ENCODE results near the gene SEMA4D. TPM values are rescaled to one million over a fixed set of nuclear protein-coding genes. Genes with fewer than 3 reads are reported as not detected.

The SEMA4D gene
- polyA plus RNA-seq, 1 donor from 2014 or later, result 34.0 TPM

- H3F3A ChIP-seq (ENCODE audit: insufficient read depth, low read length, poor library complexity, severe bottlenecking), result no peaks in the 10 kb centered on the region
- H3K27me3 ChIP-seq (ENCODE audit: insufficient read depth, low read depth, low read length), result no peaks in the 10 kb centered on the region
- no peaks in the 10 kb centered on the region for H3K9me3 ChIP-seq (ENCODE audit: low read length)
- no peak overlapping the region for H2AFZ ChIP-seq (ENCODE audit: low read depth, low read length)
- H3K79me2 ChIP-seq (replicated peaks; ENCODE audit: insufficient read depth, low read length), result peaks cover 98% of the 10 kb centered on the region
- H3K36me3 ChIP-seq (ENCODE audit: insufficient read depth, low read length), result peaks cover 5% of the 10 kb centered on the region
- TF ChIP-seq POLR2AphosphoS5 (IDR thresholded peaks at IDR 0.05) (no peak), REST (IDR thresholded peaks at IDR 0.05; ENCODE audit: borderline replicate concordance) (no peak), TAF1 (IDR thresholded peaks at IDR 0.05; ENCODE audit: low read depth) (no peak), MXI1 (conservative IDR thresholded peaks at IDR 0.05; ENCODE audit: poor library complexity, severe bottlenecking) (no peak), SMC3 (conservative IDR thresholded peaks at IDR 0.05; ENCODE audit: poor library complexity) (no peak), EP300 (conservative IDR thresholded peaks at IDR 0.05; ENCODE audit: poor library complexity, severe bottlenecking) (no peak), RAD21 (conservative IDR thresholded peaks at IDR 0.05) (no peak), EZH2 (IDR thresholded peaks at IDR 0.05; ENCODE audit: borderline replicate concordance, insufficient read depth, low read length, poor library complexity, severe bottlenecking) (no peak)
- TF ChIP-seq, protein P1, sequence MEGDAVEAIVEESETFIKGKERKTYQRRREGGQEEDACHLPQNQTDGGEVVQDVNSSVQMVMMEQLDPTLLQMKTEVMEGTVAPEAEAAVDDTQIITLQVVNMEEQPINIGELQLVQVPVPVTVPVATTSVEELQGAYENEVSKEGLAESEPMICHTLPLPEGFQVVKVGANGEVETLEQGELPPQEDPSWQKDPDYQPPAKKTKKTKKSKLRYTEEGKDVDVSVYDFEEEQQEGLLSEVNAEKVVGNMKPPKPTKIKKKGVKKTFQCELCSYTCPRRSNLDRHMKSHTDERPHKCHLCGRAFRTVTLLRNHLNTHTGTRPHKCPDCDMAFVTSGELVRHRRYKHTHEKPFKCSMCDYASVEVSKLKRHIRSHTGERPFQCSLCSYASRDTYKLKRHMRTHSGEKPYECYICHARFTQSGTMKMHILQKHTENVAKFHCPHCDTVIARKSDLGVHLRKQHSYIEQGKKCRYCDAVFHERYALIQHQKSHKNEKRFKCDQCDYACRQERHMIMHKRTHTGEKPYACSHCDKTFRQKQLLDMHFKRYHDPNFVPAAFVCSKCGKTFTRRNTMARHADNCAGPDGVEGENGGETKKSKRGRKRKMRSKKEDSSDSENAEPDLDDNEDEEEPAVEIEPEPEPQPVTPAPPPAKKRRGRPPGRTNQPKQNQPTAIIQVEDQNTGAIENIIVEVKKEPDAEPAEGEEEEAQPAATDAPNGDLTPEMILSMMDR (IDR thresholded peaks at IDR 0.05; ENCODE audit: poor library complexity, severe bottlenecking), result no peak
- no peak overlapping the region for H3K4me3 ChIP-seq (ENCODE audit: low read length)
- no peak overlapping the region for H3K4me2 ChIP-seq (ENCODE audit: low read length)
- H4K20me1 ChIP-seq (ENCODE audit: insufficient read depth), result no peaks in the 10 kb centered on the region
- H3K9ac ChIP-seq (ENCODE audit: low read length), result no peak overlapping the region
- H3K27ac ChIP-seq (ENCODE audit: low read length), result no peak overlapping the region
- no peaks in the 10 kb centered on the region for H3K9me2 ChIP-seq (ENCODE audit: insufficient read depth, low read length)
These were observed 6.2 kb downstream of the SEMA4D start for GRCh38 chr9:89491694-89492093.

- no peak for TF ChIP-seq EP300 (conservative IDR thresholded peaks at IDR 0.05; ENCODE audit: poor library complexity, severe bottlenecking)
- no peak for TF ChIP-seq POLR2AphosphoS5 (IDR thresholded peaks at IDR 0.05)
- no peak for TF ChIP-seq MXI1 (conservative IDR thresholded peaks at IDR 0.05; ENCODE audit: poor library complexity, severe bottlenecking)
- TF ChIP-seq RAD21 (conservative IDR thresholded peaks at IDR 0.05), result no peak
- TF ChIP-seq, protein P1 (IDR thresholded peaks at IDR 0.05; ENCODE audit: poor library complexity, severe bottlenecking), result no peak
- TF ChIP-seq EZH2 (IDR thresholded peaks at IDR 0.05; ENCODE audit: borderline replicate concordance, insufficient read depth, low read length, poor library complexity, severe bottlenecking), result no peak
- no peak for TF ChIP-seq SMC3 (conservative IDR thresholded peaks at IDR 0.05; ENCODE audit: poor library complexity)
- TF ChIP-seq TAF1 (IDR thresholded peaks at IDR 0.05; ENCODE audit: low read depth), result no peak
- TF ChIP-seq REST (IDR thresholded peaks at IDR 0.05; ENCODE audit: borderline replicate concordance), result no peak
- Histone ChIP-seq H3K79me2 (replicated peaks; ENCODE audit: insufficient read depth, low read length) (peaks cover 96% of the 10 kb centered on the region), H2AFZ (ENCODE audit: low read depth, low read length) (no peak overlapping the region), H3K36me3 (ENCODE audit: insufficient read depth, low read length) (peaks cover 5% of the 10 kb centered on the region), H3F3A (ENCODE audit: insufficient read depth, low read length, poor library complexity, severe bottlenecking) (no peaks in the 10 kb centered on the region), H3K27me3 (ENCODE audit: insufficient read depth, low read depth, low read length) (no peaks in the 10 kb centered on the region), H3K4me2 (ENCODE audit: low read length) (no peak overlapping the region), H3K9me2 (ENCODE audit: insufficient read depth, low read length) (no peaks in the 10 kb centered on the region), H4K20me1 (ENCODE audit: insufficient read depth) (no peaks in the 10 kb centered on the region), H3K9ac (ENCODE audit: low read length) (no peak overlapping the region), H3K9me3 (ENCODE audit: low read length) (no peaks in the 10 kb centered on the region), H3K4me3 (ENCODE audit: low read length) (no peak overlapping the region), H3K27ac (ENCODE audit: low read length) (no peak overlapping the region)
These were observed 8.1 kb downstream of the SEMA4D start for GRCh38 chr9:89489548-89490530.
